Iris pigment epithelial cell (primary cell): ENCODE measurements around the gene PASD1.
"Not testable (repeated sequence)": the region's sequence is repeated elsewhere in the genome, so short reads cannot be mapped to it uniquely, and the experiment has no call there.

Experiments
- DNase-seq: peaks from one replicate; pipeline ENCODE4 v3.0.0-alpha.2; 2011; ENCODE audit warnings: low read depth

Gene PASD1

DNA sequence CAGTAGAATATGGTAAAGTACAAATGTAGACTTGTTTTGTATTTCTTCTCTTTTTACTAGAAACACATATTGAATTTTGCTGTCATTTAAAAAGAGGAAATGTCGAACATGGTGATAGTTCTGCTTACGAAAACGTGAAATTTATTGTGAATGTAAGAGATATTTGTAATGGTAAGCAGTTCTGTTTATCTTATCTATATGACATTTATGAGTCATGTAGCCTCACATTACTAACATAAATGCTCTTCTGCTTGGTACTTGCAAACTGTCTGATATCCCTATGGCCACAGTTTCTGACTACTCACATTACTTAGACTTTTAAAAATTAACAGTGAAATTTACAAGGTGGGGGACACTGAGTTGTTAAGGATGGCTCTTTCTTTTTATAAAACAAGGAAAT is 57.9 kb downstream of the PASD1 start:
- DNase-seq = no peak

DNA sequence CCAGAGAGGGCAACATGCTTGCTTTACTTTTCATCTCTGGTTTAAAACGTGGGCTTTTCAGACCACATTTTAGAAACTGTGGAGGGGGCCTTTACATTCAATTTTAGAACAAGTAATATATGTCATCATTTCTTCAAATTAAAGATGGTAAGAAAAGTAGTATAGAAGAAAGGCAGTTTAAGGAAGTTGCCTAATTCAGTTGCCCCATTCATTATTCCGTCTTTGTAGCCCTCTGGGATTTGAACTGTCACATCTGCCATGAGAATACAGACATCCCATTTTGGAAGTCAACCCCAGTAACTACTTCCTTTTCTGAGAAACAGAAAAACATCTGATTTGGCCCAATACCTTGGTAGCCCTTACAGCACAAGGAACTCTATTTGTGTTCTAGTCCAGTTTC is 61.2 kb downstream of the PASD1 start:
- DNase-seq = no peak

DNA sequence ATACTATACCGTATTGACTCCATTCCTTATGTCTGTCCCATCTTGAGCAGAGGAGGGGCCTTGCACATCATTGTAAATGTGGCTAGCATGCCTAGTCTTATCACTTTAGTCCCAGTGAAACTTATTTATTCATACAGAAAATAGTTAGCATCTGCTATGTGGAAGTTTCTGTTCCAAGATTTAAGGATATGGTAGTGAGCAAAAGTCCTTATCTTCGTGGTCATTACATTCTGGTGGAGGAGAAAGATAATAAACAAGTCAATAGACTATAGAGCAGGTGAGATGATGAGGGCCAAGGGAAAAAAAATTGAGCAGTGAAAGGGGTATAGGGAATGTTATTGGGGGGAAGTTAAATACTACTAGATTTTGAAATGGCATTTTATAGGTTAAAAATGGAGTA is 68.3 kb downstream of the PASD1 start:
- no peak for DNase-seq

DNA sequence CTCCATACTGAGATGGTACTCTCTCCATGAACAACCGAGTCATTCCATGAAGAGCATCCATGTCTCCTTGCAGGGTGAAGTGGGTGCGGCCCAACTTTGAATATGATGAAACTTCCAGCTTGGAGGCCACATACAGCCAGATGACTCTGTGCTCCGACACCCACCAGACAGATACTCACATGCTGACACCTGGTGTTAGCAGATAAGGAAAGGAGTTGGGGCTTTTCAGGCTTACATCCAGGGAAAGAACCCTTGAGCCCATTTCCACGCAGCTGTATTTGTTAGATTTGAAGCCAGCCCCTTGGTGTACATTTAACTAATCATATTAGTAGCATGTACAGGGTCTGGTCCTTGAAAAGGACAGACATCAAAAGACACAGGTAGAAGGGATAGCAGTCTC is 69.7 kb downstream of the PASD1 start:
- DNase-seq = no peak

DNA sequence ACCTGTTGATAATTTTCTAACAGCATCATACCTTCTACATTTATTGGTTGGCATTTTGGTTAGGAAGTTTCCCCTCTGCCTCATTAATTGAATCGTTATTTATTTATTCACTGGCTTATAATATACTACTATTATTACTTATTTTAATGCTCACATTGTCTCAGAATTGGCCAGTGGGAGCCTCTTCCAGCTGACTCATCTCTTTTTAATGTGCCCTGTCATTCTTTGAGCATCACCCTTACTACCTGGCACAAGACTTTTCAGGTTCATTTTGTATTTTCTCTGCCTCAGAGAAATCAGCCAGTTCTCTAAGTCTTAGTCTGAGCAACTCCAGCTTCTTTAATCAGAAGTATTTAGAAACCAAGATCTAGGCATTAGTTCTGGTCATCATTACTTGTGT is 71.5 kb downstream of the PASD1 start:
- no peak for DNase-seq

DNA sequence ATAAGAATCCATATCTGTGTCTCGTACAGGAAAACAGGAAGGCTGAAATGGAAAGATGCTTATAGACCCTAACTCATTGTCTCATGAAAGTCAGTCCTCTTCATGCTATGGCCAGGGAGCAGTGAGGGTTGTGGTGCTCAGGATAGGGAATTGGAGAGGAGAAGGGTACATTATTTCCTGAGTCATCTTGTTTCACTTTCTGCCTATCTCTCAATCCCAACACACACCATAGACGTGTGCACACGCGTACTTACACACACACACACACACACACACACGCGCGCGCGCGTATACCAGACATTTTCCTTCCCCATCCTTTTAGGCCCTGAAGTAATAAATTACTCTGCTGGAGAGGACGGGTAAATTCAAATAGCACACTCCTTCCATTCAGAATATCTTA is 78.1 kb downstream of the PASD1 start:
- no peak for DNase-seq

DNA sequence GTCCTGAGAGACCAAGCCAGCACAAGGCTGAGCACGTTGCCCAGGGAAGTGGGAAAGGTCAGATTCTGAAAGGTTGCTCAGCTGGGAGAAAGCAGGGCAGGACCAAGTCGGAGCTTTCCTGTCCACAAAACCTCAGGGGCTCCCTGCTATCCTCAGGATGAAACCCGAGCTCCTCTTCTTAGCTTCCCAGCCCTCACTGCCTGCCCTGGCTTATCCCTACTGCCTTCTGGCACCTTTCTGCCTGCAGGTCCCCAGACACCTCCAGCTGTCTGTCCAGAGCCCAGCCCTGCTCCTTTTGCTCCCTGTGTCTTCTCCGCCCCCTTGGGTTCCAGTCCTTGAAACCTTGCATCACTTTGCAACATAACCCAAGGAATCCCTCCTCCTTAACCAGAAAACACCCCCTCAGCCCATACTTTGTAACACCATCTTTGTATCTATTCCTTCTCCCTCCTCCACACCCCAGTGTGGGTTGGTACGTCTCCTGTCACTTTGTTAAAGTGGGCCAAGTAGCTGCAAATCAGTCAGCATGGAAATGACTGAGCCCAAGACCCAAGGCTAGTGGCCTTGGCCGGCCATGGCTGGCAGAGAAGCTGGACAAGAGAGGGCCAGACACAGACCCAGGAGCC is 111.8 kb downstream of the PASD1 start:
- no peak for DNase-seq

DNA sequence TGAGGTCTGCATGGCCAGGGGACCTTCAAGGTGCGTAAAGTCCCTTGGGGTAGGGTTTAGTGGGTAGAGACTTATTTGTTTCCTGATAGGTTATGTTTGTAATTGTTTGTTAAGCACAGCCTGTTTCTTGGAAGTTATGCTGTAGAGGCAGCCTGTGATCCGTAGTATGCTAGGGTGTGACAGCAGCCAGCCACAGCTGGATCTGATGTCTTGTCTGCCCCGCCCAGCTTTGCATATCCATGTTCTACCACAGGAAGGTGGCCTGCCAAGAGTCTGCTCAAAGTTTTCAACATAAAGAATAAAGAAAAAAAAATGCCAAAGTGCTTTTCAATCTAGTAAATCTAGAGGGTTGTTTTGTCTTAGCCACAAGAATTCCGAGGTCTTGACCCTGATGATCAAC is 112.7 kb downstream of the PASD1 start:
- DNase-seq = no peak

DNA sequence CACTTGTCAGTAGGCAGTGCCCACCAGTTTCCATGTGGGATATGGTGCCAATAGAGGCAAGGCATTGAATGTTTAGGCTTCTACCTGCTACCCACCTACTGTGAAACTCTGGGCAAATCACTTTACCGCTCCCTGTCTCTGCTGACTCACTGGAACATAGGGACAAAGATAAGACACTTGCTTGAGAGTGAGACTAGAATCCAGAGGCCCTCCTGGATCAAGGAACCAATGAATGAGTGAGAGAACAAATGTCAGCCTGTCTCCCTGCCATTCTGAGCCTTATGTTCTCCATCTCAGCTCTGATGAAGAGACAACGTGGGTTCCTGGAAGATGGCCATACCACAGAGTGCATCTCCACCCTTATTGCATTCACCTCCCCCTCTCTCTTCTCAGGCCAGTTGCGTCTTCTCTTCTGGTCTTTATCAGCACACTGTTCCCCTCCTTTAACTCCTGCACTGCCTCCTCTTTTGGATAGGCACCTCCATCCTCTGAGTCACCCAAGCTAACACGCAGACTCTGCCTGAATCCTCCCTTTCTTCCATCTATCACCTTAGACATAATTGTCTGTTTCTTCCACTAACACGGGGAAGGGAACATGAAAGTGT is 116.4 kb downstream of the PASD1 start:
- DNase-seq = no peak

DNA sequence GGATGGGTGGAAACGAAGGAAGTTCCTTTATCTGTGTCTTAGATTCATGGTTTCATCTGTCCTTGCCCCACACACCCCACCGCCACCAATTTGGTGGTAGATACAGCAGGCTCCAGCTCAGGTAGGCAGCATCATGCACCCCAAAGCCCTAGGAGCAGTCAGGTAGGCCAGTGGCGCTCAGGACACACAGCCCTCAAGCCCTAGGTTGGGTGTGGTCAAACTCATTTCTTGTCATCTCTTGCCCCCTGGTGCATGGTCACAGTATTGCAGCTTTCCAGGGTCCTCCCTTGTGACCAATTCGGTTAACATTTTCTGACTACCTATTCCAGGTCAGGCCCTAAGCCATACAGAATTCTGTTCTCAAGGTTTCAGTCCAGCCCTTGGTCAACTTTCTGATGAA is 117.3 kb downstream of the PASD1 start:
- peak; percentile 23 for DNase-seq

DNA sequence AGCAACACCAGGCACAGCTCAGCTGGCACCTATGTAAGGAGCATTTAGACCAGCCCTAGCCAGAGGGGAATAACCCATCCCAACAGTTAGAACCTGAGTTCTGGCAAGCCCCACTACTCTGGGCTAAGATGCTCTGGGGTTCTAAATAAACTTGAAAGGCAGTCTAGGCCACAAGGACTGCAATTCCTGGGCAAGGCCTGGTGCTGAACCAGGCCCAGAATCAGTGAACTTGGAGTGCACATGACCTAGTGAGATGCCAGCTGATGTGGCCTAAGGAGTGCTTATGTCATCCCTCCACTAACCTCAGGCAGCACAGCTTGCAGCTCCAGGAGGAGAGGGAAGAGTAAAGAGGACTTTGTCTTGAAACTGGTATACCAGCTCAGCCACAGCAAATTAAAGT is 124.2 kb downstream of the PASD1 start:
- no peak for DNase-seq

DNA sequence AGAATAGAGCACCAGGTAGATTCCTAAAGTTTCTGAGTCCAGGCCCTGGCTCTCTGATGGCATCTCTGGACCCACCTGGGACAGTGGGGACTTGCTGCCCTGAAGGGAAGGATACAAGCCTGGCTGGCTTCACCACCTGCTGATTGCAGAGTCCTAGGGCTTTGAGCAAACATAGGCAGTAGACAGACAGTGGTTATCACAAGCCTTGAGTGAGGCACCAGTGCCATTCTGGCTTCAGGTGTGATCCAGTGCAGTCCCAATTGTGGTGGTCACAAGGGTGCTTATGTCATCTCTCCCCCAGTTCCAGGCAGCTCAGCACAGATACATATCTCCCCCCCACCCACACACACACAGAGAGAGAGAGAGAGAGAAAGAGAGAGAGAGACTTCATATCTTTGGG is 125.2 kb downstream of the PASD1 start:
- no peak for DNase-seq

DNA sequence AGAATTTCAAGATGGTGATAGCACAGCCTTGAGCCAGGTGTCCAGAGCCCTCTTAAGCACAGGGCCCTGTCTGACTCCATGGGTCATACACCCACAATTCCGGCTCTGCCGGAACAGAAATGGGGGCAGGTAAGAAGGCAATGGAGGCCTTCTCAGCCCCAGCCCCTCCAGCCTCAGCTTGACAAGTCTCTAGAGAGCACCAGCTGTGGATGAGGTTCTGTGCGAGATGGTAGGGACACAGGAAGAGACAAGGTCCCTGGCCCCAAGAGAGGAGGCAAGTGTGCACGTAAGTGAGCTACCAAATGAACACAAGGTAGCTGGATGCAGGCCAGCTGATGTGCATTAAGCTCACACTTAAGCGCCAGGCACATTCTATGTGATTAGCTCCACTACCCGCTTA is 129.3 kb downstream of the PASD1 start:
- no peak for DNase-seq

DNA sequence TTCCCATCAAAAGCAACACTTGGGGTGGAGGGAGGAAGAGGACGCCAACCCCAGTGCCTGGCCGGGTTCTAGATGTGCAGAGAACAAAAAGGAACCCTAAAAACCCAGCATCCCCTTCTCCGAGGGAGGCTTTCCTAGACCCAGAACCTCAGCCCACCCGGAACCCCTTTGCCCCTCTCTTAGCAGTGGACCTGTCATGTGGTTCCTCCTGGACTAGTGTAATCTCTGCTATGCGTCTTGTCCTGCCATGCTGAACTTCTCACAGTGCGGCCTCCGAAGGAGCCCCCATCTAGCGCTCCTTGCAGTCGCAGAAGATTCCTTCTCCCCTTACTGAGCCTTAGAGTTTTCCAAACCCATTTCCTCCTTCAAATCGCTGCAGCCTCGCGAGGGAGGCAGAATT is 130.6 kb downstream of the PASD1 start:
- no peak for DNase-seq

DNA sequence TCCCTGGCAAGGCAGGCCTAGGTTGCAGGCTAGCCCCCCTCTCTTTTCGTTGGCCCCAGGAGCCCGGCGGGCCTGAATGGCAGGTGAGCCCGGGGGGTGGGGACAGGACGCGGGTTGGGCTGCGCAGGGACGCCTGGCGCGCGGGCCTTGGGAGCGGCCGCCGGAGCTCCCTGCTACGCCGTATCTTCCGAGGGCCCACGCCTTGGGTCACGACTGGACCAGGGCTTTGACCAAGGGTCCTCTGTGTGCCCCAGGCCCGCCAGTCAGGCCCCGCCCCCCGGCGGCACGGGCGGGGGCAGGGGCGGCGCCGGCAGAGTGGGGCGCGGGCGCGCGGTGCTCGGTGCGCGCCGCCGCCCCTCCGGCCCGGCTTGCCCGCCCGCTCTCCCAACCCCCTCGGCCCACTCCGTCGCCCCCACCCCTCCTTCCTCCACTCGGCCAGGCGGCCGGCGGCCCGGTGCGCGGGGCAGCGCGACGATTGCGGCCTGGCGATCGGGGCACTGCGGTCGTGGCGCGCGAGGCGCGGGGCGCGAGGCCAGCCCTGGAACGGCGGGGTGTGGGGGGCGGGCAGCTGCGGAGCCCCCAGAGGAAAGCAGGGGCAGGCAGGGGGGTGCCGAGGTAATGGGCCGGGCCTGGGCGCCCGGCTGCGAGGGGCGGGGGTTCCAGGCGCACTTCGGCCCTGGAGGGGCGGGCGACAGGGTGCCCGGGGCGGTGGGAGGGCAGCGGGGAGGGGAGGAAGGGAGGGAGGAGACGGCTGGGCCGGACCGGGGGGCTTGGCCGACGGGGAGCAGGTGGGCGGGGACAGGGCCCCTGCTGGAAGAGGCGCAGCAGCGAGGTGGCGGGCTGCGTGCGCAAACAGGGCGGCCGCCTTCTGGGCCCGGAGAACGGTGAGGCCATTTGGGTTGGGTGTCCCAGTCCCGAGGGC is 131.4 kb downstream of the PASD1 start, which contains the start of gene PRRG3:
Gene PRRG3 (plus strand): TSS at position 798 of the 922 bp plus-strand sequence. CDS start 3,357 bp downstream, outside the sequence.
- DNase-seq = no peak

DNA sequence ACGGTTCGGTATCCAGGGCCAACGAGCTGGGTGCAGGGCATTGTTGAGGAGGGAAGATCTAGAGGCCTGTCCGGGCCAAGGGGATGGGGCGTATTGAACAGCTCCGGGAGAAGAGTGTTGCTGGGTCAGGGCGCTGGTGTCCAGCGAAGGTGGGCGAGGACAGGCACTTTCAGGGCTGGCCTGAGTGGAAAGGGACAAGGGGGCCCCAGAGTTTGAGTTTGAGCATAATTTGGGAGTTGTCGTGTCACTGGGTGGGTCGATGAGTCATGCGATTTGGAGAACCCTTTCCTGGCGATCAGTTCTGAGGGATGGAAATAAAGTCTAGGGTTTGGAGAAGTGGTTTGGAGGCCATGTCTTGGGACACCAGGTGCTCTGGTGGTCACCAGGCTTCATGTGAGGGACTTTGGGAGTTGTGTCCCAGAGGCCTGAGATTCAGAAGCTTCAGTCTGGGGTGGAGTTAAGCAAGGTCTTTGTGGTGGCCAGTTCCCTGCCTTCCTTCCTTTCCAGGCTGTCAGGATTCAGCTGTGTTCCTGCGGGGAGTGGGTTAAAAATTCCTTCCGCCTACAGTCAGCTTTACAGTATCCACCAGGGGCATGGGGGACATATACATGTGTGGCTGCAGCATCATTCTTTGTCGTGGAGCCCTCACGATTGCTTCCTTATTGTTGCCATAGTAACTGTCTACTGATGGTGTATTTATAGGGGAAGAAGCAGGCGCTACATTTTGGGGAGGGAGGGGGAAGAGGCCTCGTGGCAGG is 132.3 kb downstream of the PASD1 start:
- no peak for DNase-seq

DNA sequence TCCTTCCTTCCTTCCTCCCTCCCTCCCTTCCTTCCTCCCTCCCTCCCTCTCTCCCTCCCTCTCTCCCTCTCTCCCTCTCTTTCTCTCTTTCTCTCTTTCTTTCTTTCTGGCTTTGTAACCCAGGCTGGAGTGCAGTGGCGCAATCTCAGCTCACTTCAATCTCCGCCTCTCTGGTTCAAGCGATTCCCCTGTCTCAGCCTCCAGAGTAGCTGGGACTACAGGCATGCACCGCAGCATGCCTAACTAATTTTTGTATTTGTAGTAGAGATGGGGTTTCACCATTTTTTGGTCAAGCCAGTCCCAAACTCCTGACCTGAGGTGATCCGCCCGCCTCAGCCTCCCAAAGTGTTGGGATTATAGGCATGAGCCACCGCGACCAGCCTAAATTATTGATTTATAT is 133.6 kb downstream of the PASD1 start:
- DNase-seq = not testable (repeated sequence)

DNA sequence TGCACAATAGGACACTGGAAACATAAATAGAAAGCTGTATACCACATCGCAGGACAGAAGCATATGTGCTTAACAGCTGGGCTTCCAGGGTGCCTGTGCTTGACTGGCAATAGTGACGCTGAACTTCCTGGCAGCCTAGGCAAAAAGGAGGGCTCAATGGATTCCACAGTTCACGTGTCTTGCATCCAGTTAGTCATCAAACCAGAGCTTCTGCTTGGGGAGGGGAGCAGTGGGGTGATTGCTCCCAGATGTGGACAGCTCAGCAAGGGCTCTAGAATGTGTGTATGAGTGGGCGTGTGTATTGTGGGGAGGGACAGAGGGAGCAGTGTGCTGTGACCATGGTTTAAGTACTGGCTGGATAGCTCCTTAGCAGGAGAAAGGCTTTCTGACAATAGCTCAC is 134.0 kb downstream of the PASD1 start:
- peak; percentile 3 for DNase-seq

DNA sequence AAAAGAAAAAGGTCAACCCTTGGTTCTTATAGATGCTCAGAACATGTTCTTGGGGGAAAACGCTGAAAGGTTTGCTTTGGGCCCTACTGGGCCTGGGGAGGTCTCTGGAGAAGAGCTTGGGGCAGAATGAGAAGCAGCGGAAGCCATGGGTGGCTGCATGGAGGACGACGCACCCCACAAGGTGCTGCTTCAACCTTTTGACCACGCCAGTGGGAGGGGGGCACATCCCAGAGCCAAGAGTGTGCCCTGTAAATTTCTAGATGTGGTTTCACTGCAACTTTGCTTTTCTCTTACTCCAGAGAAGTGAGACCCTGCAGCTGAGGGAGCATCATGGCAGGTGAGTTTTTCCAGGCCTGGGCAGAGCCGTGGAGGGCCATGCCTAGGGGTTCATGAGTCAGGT is 135.0 kb downstream of the PASD1 start:
- DNase-seq = no peak

DNA sequence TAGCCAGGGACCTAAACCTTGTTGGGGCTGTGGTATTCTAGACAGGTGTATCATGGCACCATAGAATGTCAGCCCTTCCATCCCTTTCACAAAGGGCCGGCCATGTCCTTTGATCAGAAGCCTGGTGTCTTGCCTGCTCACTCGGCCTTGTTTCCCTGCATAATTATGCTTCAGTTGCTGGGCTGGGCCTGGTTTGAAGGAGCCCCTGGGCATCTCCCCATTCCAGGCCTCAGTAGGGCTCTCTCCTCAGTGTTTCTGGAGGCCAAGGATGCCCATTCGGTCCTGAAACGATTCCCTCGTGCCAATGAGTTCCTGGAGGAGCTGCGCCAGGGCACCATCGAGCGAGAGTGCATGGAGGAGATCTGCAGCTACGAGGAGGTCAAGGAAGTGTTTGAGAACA is 136.3 kb downstream of the PASD1 start:
- DNase-seq = no peak

DNA sequence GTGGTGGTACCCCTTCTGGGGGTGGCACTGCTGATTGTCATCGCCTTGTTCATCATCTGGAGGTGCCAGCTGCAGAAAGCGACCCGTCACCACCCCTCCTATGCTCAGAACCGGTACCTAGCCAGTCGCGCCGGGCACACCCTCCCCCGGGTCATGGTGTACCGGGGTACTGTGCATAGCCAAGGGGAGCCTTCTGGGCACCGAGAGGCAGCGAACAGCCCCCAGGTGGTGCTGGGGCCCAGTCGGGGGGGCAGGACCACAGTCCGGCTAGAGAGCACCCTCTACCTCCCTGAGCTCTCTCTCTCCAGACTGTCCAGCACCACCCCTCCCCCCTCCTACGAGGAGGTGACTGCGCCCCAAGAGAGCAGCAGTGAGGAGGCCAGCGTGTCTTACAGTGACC is 137.1 kb downstream of the PASD1 start:
- DNase-seq = no peak

DNA sequence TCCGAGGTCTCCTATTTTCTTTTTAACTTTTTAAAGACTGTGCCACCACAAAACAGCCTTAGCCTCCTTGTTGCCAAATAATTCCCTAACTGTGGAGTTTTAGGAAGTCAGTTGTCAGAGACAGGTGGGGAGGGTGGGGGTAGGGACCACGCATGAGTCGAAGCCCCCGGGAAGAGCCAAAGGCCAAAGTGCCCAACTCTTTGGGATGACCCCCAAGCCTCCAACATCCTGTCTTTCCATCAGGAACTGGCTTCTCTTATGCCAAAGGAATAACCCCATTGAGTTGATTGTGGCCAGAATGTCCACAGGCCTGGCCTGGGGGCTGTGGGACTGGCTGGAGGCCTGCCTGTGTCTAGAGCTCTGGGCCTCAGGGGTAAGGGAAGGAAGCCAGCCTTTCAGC is 137.6 kb downstream of the PASD1 start:
- DNase-seq = no peak
